Osteoblast (primary cell): ENCODE measurements around the gene SVOP. TPM values are rescaled to one million over a fixed set of nuclear protein-coding genes. Genes with fewer than 3 reads are reported as not detected.

ENCODE experiments used
- DNase-seq: peaks from one replicate; pipeline ENCODE4 v3.0.0; 2011; ENCODE audit warnings: low spot score, mixed read lengths; ENCODE audit not compliant: insufficient read length; ENCODE audit errors: missing footprints
- H2AFZ ChIP-seq: 2 replicates; pipeline ENCODE4 v1.6.0; 2011; ENCODE audit warnings: mild to moderate bottlenecking, low read length
- H3K27ac ChIP-seq: 2 replicates; pipeline ENCODE4 v1.5.1; 2011; ENCODE audit warnings: mild to moderate bottlenecking, low read depth, low read length, moderate library complexity
- H3K27me3 ChIP-seq: 2 replicates; pipeline ENCODE4 v1.6.0; 2012; ENCODE audit warnings: mild to moderate bottlenecking, control low read depth, inconsistent platforms, low read length, moderate library complexity; ENCODE audit not compliant: insufficient read depth
- H3K36me3 ChIP-seq: 2 replicates; pipeline ENCODE4 v1.5.1; 2011; ENCODE audit warnings: mild to moderate bottlenecking, low read length, control low read depth, moderate library complexity; ENCODE audit not compliant: insufficient read depth
- H3K4me1 ChIP-seq: 2 replicates; pipeline ENCODE4 v1.5.1; 2011; ENCODE audit warnings: mild to moderate bottlenecking, low read length, control low read depth, moderate library complexity; ENCODE audit not compliant: insufficient read depth
- H3K4me2 ChIP-seq: 2 replicates; pipeline ENCODE4 v1.6.0; 2011; ENCODE audit warnings: mild to moderate bottlenecking, low read length; ENCODE audit not compliant: insufficient read depth
- H3K4me3 ChIP-seq: fragments of 200-600 bp; sonication (generic); 3 replicates; pipeline ENCODE4 v1.5.1; 2012; ENCODE audit warnings: mild to moderate bottlenecking, low read length, inconsistent platforms; ENCODE audit not compliant: insufficient read depth
- H3K79me2 ChIP-seq: 2 replicates; pipeline ENCODE4 v1.6.0; 2012; ENCODE audit warnings: mild to moderate bottlenecking, low read length, control low read depth, inconsistent platforms; ENCODE audit not compliant: insufficient read depth
- H3K9me3 ChIP-seq: 2 replicates; pipeline ENCODE4 v1.5.1; 2011; ENCODE audit warnings: low read depth, low read length, control low read depth
- H4K20me1 ChIP-seq: 2 replicates; pipeline ENCODE4 v1.6.0; 2012; ENCODE audit warnings: mild to moderate bottlenecking, low read length, control low read depth; ENCODE audit not compliant: insufficient read depth
- CTCF ChIP-seq: IDR thresholded peaks from 2 replicates; pipeline ENCODE4 v1.5.1; 2011; ENCODE audit warnings: mild to moderate bottlenecking, low read depth, low read length, moderate library complexity; ENCODE audit errors: extremely low read depth
- total RNA-seq: library from RNA; depleted of rRNA; stranded (reverse); fragments of >200 nt; gene quantifications from 2 replicates; pipeline ENCODE4 v1.2.3, GENCODE V29; 2012

SVOP gene
- total RNA-seq, 1 donor = not detected

DNA sequence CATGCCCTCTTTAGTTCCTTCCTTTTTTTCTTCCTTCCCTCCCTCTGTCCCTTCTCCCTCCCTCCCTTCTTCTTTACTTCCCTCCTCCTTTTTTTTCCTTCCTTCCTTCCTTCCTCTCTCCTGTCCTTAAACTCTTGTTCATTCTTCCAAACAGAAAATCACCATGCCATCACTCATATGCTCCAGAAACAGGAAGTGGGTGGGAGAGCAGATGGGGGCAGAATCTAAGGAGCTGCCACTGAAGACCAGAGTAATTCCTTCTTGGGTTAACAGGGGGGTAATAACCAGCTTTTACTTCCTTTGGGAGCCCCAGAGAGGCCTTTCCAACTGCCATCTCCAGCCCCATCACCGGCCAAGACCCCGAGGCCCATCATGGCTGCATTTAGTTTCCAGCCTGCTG, 51.2 kb downstream of the SVOP start:
- Histone ChIP-seq H3K27me3 (peaks cover 2% of the 10 kb centered on the region), H3K4me1 (no peaks in the 10 kb centered on the region), H2AFZ (no peak overlapping the region), H3K4me2 (no peak overlapping the region), H3K27ac (no peak overlapping the region), H3K36me3 (no peaks in the 10 kb centered on the region), H4K20me1 (no peaks in the 10 kb centered on the region), H3K79me2 (no peaks in the 10 kb centered on the region), H3K9me3 (no peaks in the 10 kb centered on the region), H3K4me3 (no peak overlapping the region)
- no peak for TF ChIP-seq CTCF
- DNase-seq = no peak

DNA sequence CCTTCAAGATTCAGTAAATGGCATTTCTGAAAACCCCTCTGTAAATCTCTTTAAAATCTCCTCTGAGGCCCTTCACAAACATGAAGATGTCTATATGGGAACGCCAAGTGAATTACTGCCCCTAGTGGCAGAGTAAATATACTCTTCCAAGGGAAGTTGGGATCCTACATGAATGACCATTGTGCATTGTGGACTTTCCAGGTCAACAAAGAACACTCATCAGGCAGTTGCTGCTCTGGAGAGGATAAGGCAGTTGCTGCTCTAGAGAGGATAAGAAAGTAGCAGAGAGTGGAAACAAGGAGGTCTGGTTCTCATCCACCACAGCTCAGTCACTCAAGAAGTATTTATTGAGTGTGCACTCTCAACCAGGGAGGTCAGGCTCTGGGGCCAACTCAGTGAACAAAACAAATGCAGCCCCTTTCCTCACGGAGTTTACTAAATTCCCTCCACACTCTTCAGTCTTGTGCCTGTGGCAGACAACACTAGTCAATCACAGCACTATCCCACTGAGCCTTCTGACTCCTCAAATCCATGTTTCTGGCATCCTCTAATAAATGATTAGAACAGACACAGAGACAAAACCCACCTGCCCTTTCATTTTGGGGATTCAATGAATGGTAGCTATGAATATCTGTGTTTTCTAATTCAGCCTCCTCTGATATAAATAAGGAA, 52.9 kb downstream of the SVOP start:
- no peaks in the 10 kb centered on the region for H3K27me3 ChIP-seq
- H2AFZ ChIP-seq = no peak overlapping the region
- H3K4me2 ChIP-seq = no peak overlapping the region
- no peak overlapping the region for H3K27ac ChIP-seq
- H3K4me3 ChIP-seq = no peak overlapping the region
- H3K4me1 ChIP-seq = no peaks in the 10 kb centered on the region
- no peaks in the 10 kb centered on the region for H3K36me3 ChIP-seq
- no peaks in the 10 kb centered on the region for H3K79me2 ChIP-seq
- H4K20me1 ChIP-seq = no peaks in the 10 kb centered on the region
- H3K9me3 ChIP-seq = no peaks in the 10 kb centered on the region
- peak; percentile 44 for TF ChIP-seq CTCF
- peak; percentile 53 for DNase-seq

DNA sequence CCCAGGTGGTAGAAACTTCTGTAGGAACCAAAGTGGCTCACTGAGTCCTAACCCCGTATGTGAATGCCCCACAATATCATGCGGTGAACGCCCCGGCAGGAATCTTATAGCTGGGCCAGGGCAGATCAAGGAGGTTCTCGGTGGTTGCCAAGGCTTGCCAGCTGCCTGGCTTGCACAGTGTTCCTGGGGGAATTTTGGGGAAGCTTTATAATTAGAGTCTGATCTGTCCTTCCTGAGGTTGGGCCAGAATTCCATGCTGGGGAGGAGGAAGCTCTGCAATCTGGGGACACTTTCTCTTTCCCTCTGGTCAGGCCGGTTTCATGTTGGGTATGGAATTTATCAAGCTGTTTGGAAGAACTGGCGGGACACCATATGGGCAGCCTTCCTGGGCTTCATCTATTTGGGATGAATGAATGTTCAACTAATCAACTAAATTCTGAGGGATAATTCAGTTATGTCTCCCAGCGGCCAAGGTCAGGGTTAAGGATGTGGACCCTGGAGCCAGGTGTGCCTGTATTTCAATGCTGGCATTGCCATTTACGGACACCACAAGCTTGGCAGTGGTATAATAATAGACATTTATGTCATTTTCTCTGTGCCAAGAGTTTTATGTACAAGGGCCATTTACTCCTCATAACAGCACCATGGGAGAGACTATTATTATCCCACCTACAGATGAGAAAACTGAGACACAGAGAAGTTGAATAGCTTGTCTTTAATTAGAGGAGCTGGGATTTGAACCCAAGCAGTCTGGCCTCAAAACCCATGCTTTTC, 54.3 kb downstream of the SVOP start:
- no peaks in the 10 kb centered on the region for H4K20me1 ChIP-seq
- H3K36me3 ChIP-seq = no peaks in the 10 kb centered on the region
- H3K79me2 ChIP-seq = no peaks in the 10 kb centered on the region
- H3K4me3 ChIP-seq = no peak overlapping the region
- H3K4me2 ChIP-seq = no peak overlapping the region
- peaks cover 5% of the 10 kb centered on the region for H3K27me3 ChIP-seq
- no peak overlapping the region for H2AFZ ChIP-seq
- no peak for TF ChIP-seq CTCF
- no peaks in the 10 kb centered on the region for H3K4me1 ChIP-seq
- no peak for DNase-seq
- H3K9me3 ChIP-seq = no peaks in the 10 kb centered on the region
- H3K27ac ChIP-seq = no peak overlapping the region

- TF ChIP-seq CTCF = no peak
- Histone ChIP-seq H3K36me3 (no peaks in the 10 kb centered on the region), H3K27ac (no peak overlapping the region), H3K27me3 (peaks cover 8% of the 10 kb centered on the region), H3K79me2 (no peaks in the 10 kb centered on the region), H3K4me3 (no peak overlapping the region), H3K4me2 (no peak overlapping the region), H3K4me1 (no peaks in the 10 kb centered on the region), H2AFZ (no peak overlapping the region), H4K20me1 (no peaks in the 10 kb centered on the region), H3K9me3 (no peaks in the 10 kb centered on the region)
- no peak for DNase-seq
Measured at GRCh38 chr12:108965886-108966285, 55.0 kb downstream of the SVOP start.
